Memory B cell (primary cell): ENCODE results near the gene HTD2.
"Not testable (repeated sequence)": the region's sequence is repeated elsewhere in the genome, so short reads cannot be mapped to it uniquely, and the experiment has no call there.

ENCODE experiments used
- ATAC-seq: fragments of 150-1000 bp; cut with Tn5 transposase; 2 replicates; pipeline ENCODE4 v1.10.0; 2021; ENCODE audit warnings: low read depth, mild to moderate bottlenecking, moderate library complexity
- DNase-seq, 2 donors: peaks; one replicate each; pipeline ENCODE4 v3.0.0; 2022; ENCODE audit warnings: low spot score in 2 of 2
- H3K27ac Mint-ChIP-seq: one replicate; pipeline ENCODE4 v1.8.0; 2022; ENCODE audit warnings: mild to moderate bottlenecking, moderate library complexity, mixed read lengths
- H3K27me3 Mint-ChIP-seq: one replicate; pipeline ENCODE4 v1.8.0; 2022; ENCODE audit warnings: mixed read lengths
- H3K36me3 Mint-ChIP-seq: one replicate; pipeline ENCODE4 v1.8.0; 2022; ENCODE audit warnings: mild to moderate bottlenecking, mixed read lengths
- H3K4me1 Mint-ChIP-seq: one replicate; pipeline ENCODE4 v1.8.0; 2022; ENCODE audit warnings: mixed read lengths
- H3K4me3 Mint-ChIP-seq: one replicate; pipeline ENCODE4 v1.8.0; 2022; ENCODE audit warnings: mild to moderate bottlenecking, moderate library complexity, mixed read lengths
- H3K9me3 Mint-ChIP-seq: one replicate; pipeline ENCODE4 v1.8.0; 2022; ENCODE audit warnings: mixed read lengths

The HTD2 gene

DNA sequence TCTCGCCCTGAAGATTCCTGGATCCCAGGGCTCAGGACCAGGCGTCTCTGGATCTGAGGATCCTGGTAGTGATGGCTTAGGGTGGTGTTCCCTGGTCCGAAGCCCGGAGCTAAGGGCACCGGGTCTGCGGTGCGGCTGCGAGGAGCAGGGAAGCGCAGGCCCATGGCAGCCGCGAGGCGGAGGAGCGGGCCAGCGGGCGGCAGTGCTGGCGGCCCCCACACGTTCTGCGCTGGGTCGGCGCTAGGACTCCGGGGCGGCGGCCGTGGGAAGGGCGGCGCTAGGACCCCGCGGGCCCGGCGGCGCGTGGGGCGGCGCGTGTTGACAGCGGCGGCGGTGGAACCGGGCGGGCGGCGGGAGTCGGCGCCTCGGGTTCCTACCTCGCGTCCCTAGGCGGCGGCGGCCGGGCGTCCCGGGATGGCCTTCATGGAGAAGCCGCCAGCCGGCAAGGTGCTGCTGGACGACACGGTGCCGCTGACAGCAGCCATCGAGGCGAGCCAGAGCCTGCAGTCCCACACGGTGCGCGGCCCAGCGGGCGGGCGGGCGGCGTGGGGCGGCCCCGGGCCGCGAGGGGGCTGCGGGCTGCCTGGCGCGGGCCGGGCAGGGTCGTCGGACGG, 26.4 kb downstream of the HTD2 start, which contains the start of gene PXK:
Gene PXK (plus strand): TSS at position 318 of the 614 bp plus-strand sequence. CDS start 97 bp downstream, at position 415.
- DNase-seq: peak; percentile 80 to 86
- ATAC-seq: peak; percentile 86
- no peaks in the 10 kb centered on the region for H3K27me3 Mint-ChIP-seq
- peaks cover 23% of the 10 kb centered on the region for H3K4me1 Mint-ChIP-seq
- H3K9me3 Mint-ChIP-seq: no peaks in the 10 kb centered on the region
- peak within 1 kb of the TSS; percentile 100 for H3K4me3 Mint-ChIP-seq
- H3K27ac Mint-ChIP-seq: peak within 1 kb of the TSS; percentile 96
- peaks cover 5% of the 10 kb centered on the region for H3K36me3 Mint-ChIP-seq

DNA sequence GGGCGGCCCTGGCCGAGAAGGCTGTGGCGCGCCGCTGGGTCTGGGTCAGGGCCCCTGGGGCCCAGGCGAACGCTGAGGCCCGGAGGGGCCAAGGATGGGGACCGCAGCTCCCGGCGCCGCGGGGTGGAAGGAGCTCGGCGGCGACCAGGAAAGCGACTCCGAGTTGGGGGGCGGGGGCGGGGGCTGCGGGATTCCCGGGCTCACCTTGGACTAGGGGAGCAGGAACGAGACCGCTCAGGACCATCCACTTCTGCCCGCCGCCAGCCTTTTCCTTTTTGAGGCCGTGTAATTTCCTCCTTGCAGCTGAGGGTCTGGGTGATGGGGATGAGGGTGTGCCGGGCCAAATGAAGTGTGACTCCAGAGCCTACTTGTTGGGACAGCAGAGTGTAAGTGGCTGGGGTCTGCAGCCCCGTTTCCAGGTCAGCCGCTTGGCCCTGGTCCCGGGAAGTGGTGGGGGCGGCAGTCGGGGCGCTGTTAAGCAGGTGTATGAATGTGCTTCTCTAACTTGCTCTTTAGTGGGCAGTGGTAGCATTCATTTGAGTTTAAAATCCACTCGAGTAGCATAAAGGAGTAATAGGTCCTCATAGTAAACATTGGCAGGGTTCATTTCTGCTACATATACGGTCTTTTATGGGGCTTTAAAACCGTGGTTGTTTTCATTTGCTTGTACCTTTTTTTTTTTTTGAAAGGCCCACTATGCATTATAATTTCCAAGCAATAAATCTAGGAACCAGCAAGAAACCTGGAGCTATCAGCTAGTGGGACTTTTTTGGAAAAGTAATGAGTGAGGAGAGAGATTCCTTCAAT, 27.1 kb downstream of the HTD2 start:
- H3K4me3 Mint-ChIP-seq: peak overlapping the region; percentile 100
- peaks cover 5% of the 10 kb centered on the region for H3K36me3 Mint-ChIP-seq
- ATAC-seq (peak; percentile 68), DNase-seq (peak; percentile 36 to 48)
- peaks cover 23% of the 10 kb centered on the region for H3K4me1 Mint-ChIP-seq
- H3K9me3 Mint-ChIP-seq: no peaks in the 10 kb centered on the region
- peak overlapping the region; percentile 96 for H3K27ac Mint-ChIP-seq
- H3K27me3 Mint-ChIP-seq: no peaks in the 10 kb centered on the region

DNA sequence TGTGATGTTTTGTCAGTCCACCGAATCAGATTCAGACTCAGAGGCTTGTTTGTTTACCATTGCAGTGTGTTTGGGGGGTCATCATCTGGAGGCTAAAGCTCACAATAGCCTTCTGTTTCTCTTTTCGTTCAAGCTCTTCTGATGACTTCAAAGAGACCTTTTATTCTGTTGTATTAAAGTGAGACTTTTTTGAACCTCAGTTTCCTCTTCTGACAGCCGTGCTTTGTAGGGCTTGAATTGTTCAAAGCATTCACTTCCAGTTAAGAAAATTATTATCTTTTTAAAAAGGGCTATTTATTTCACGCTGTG, 27.6 kb downstream of the HTD2 start:
- Mint-ChIP-seq H3K36me3 (peaks cover 6% of the 10 kb centered on the region), H3K9me3 (no peaks in the 10 kb centered on the region), H3K27ac (peak overlapping the region; percentile 96), H3K4me3 (peak overlapping the region; percentile 100), H3K27me3 (no peaks in the 10 kb centered on the region), H3K4me1 (peaks cover 28% of the 10 kb centered on the region)
- no peak for ATAC-seq
- DNase-seq: no peak

DNA sequence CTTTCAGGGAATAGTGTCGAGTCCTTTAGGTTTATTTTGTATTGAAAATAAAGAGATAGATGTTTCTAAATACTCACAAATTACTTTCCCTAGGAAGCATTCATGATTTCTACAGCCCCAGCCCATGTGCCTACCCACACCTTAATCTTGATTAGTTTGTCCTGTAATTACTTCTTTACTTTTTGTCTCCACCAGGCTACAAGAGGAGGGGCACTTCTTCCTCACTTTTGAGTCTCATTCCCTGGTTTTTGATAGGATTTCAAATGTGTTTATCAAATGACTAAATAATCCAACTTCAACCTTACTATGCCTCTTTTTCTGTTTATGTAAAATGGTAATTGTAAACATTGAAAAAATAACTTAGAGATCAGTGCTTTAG, 28.2 kb downstream of the HTD2 start:
- Mint-ChIP-seq H3K9me3 (no peaks in the 10 kb centered on the region), H3K27ac (peak overlapping the region; percentile 96), H3K4me1 (peaks cover 32% of the 10 kb centered on the region), H3K36me3 (peaks cover 8% of the 10 kb centered on the region), H3K27me3 (no peaks in the 10 kb centered on the region), H3K4me3 (peak overlapping the region; percentile 100)
- DNase-seq: no peak
- no peak for ATAC-seq

DNA sequence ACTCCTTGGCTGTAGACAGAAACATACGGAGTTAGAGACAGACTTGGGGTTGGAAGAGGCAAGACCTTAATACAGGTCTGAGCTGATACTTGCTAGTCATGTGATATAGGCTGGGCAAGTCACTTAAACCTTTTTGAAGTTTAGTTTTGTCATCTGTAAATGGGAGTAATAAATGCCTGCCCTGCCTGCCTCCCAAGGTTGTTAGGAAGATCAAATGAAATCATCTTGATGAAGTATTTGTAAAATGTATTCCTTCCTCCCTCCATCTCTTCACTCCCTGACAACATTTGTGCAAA, 29.3 kb downstream of the HTD2 start:
- Mint-ChIP-seq H3K27me3 (no peaks in the 10 kb centered on the region), H3K4me1 (peaks cover 32% of the 10 kb centered on the region)
- no peak for DNase-seq

DNA sequence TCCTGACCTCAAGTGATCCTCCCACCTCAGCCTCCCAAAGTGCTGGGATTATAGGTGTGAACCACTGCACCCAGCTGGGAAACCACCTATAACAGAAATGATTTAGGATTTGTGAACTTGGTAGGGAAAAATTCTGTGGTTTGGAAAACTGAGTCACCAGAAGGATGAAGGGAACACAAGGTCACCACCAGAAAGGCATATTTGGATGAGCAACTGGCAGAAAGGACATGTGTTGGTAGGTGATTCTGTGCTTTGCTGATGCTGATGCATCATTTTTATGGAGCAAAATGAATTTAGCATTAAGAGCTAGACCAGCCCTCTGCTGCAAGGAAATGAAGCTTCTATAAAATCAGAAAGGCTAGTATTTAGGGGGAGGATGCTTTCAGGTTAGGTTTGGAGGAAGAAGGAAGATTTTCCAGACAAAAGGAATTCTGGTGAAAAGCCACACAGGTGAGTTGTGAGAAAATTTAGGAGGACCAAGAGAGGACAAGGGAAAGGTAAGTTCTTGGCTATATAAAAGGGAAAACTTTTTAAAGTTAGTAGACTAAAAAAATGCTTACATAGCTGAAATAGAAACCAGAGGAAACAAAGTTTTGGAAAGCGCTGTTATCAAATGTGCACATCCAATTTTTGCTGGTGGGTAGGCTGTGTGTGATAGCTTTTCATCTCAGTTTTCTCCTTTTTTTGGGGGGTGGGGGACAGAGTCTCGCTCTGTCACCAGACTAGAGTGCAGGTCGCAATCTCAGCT, 30.0 kb downstream of the HTD2 start:
- H3K27ac Mint-ChIP-seq: peak overlapping the region; percentile 96
- H3K9me3 Mint-ChIP-seq: no peaks in the 10 kb centered on the region
- H3K27me3 Mint-ChIP-seq: no peaks in the 10 kb centered on the region
- peaks cover 14% of the 10 kb centered on the region for H3K36me3 Mint-ChIP-seq
- peak overlapping the region; percentile 6 for H3K4me3 Mint-ChIP-seq
- ATAC-seq (no peak), DNase-seq (no peak)
- peaks cover 38% of the 10 kb centered on the region for H3K4me1 Mint-ChIP-seq

More for the DNA sequence above, 29.3 kb downstream of the HTD2 start:
- ATAC-seq: no peak
- Mint-ChIP-seq H3K4me3 (peak overlapping the region; percentile 100), H3K9me3 (no peaks in the 10 kb centered on the region), H3K36me3 (peaks cover 8% of the 10 kb centered on the region), H3K27ac (peak overlapping the region; percentile 96)

DNA sequence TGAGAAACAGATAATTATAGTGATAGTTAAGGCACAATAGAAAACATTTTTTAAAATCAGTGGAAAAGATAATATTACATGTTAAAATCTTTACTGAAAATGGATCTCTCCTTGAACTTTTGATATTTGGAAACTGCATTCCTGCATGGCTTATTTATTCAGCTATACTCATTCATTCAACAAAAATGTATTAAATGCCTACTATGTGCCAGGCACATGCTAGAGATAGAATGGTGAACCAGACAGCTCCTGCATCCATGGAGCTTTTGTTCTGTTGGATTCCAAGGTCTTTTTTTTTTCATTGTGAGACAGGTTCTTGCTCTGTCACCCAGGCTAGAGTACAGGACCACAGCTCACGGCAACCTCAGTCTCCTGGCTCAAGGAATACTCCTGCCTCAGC, 30.9 kb downstream of the HTD2 start:
- H3K4me3 Mint-ChIP-seq: no peak overlapping the region
- no peaks in the 10 kb centered on the region for H3K9me3 Mint-ChIP-seq
- H3K36me3 Mint-ChIP-seq: peaks cover 14% of the 10 kb centered on the region
- ATAC-seq (no peak), DNase-seq (no peak)
- H3K27me3 Mint-ChIP-seq: no peaks in the 10 kb centered on the region
- peak overlapping the region; percentile 96 for H3K27ac Mint-ChIP-seq
- H3K4me1 Mint-ChIP-seq: peaks cover 34% of the 10 kb centered on the region

DNA sequence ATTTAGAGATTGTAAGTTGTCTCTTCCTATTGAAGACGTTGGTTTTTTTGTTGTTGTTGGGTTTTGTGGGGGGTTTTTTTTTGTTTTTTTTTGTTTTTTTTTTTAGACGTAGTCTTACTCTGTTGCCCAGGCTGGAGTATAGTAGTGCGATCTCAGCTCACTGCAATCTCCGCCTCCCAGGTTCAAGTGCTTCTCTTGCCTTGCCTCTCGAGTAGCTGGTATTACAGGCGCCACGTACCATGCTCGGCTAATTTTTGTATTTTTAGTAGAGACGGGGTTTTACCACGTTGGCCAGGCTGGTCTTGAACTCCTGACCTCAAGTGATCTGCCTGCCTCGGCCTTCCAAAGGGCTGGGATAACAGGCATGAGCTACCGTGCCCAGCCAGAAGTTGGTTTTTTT, 32.8 kb downstream of the HTD2 start:
- peaks cover 17% of the 10 kb centered on the region for H3K36me3 Mint-ChIP-seq
- peak; percentile 13 for ATAC-seq
- DNase-seq, H3K27me3 Mint-ChIP-seq, H3K9me3 Mint-ChIP-seq: not testable (repeated sequence)
- peak overlapping the region; percentile 81 for H3K27ac Mint-ChIP-seq
- H3K4me1 Mint-ChIP-seq: peaks cover 46% of the 10 kb centered on the region
- peak overlapping the region; percentile 51 for H3K4me3 Mint-ChIP-seq

DNA sequence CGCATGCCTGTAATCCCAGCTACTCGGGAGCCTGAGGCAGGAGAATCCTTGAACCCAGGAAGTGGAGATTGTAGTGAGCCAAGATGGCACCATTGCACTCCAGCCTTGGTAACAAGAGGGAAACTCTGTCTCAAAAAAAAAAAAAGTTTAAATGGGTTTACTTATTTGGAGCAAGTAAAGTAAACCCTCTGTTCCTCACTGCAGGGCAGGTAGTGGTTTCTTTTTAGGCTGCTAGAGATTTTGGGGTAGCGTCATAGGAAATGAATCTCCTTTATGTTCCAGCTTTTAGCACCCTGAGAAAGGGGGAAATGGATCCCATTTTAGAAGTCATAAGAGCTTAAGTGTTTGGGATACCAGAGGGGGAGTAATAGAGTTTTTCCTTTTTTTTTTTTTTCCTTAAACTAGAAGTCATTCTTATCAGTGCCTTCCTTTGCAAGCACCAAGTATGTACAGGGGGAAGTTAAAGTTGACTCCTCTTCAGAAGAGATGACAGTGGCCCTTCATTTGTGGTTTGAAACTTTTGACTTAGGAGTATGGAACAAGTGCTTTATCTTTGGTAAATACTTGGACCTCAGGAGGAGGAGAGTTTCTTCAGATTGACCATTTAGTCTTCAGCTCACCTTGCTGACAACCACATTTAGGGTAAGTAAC, 34.4 kb downstream of the HTD2 start:
- peak overlapping the region; percentile 54 for H3K4me3 Mint-ChIP-seq
- no peaks in the 10 kb centered on the region for H3K27me3 Mint-ChIP-seq
- DNase-seq: no peak
- no peaks in the 10 kb centered on the region for H3K9me3 Mint-ChIP-seq
- peaks cover 39% of the 10 kb centered on the region for H3K4me1 Mint-ChIP-seq
- H3K27ac Mint-ChIP-seq: peak overlapping the region; percentile 72
- peaks cover 17% of the 10 kb centered on the region for H3K36me3 Mint-ChIP-seq
- ATAC-seq: peak; percentile 54

DNA sequence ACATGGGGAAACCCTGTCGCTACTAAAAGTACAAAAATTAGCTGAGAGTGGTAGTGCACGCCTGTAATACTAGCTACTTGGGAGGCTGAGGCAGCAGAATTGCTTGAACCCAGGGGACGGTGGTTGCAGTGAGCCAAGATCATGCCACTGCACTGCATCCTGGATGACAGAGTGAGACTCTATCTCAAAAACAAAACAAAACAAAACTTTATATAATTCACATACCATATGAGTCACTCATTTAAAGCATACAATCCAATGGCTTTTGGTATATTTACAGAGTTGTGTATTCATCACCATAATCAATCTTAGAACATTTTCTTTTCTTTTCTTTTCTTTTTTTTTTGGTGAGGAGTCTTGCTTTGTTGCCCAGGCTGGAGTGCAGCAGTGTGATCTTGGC, 35.1 kb downstream of the HTD2 start:
- ATAC-seq (no peak), DNase-seq (no peak)
- peaks cover 40% of the 10 kb centered on the region for H3K4me1 Mint-ChIP-seq
- H3K27me3 Mint-ChIP-seq: no peaks in the 10 kb centered on the region
- H3K4me3 Mint-ChIP-seq: peak overlapping the region; percentile 54
- peaks cover 15% of the 10 kb centered on the region for H3K36me3 Mint-ChIP-seq
- H3K27ac Mint-ChIP-seq: peak overlapping the region; percentile 72
- H3K9me3 Mint-ChIP-seq: no peaks in the 10 kb centered on the region

DNA sequence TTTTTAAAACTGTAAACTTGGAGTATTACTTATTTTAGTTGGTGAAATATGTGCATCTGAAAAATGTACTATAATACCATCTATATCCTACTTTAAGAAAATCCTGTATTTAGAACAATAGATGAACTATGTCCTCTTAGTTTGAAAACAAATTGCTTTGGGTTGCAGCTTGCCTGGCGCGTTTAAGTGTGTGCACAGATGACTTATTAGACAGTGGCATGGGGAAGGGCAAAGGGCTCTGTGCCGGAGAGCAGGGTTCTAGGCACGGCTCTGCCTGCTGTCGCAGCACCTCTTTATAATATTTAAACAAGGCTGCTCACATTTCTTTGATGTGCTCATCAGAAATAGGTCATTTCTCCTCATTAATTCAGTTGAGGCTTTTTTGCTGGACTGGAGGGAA, 36.4 kb downstream of the HTD2 start:
- no peak for ATAC-seq
- H3K4me1 Mint-ChIP-seq: peaks cover 44% of the 10 kb centered on the region
- H3K9me3 Mint-ChIP-seq: no peaks in the 10 kb centered on the region
- DNase-seq: no peak
- peak overlapping the region; percentile 70 for H3K27ac Mint-ChIP-seq
- no peaks in the 10 kb centered on the region for H3K27me3 Mint-ChIP-seq
- H3K4me3 Mint-ChIP-seq: no peak overlapping the region
- peaks cover 16% of the 10 kb centered on the region for H3K36me3 Mint-ChIP-seq

DNA sequence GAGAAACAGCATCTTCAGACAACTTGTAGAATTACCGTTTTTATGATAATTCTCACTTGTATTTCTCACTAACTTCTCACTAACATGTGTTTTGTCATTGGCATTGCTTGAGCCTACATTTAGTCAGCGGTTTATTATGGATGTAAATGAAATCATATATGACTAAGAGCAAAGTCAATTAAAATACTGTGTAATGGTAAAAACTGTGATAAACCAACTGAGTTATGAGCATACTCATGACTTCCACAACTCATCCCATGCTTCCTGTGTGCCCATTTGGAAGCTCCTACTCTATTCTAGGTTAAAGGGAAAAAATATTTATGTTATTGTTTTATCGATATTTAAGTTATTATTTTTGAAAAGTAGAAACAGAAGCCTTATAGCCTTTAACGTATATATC, 39.1 kb downstream of the HTD2 start:
- no peaks in the 10 kb centered on the region for H3K27me3 Mint-ChIP-seq
- peak overlapping the region; percentile 22 for H3K27ac Mint-ChIP-seq
- no peaks in the 10 kb centered on the region for H3K9me3 Mint-ChIP-seq
- H3K4me3 Mint-ChIP-seq: no peak overlapping the region
- DNase-seq: no peak
- H3K36me3 Mint-ChIP-seq: peaks cover 13% of the 10 kb centered on the region
- peaks cover 53% of the 10 kb centered on the region for H3K4me1 Mint-ChIP-seq
- ATAC-seq: no peak

DNA sequence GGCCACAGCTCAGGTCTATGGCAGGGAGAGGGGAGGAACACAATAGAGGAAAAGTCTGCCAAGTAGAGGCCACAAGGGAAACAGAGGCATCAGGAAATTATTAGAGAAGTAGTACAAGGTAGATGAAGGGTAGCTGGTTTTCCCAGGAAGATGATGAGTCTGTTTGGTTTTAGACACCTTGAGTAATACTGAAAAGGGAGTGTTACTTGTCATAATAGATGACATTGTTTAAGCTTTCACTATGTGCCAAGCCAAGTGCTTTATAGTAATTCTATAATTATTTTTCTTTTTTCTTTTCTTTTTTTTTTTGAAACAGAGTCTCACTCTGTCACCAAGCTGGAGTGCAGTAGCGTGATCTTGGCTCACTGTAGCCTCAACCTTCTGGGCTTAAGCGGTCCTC, 40.0 kb downstream of the HTD2 start:
- peaks cover 7% of the 10 kb centered on the region for H3K36me3 Mint-ChIP-seq
- H3K27me3 Mint-ChIP-seq: no peaks in the 10 kb centered on the region
- H3K4me3 Mint-ChIP-seq: peak overlapping the region; percentile 4
- DNase-seq: no peak
- H3K27ac Mint-ChIP-seq: peak overlapping the region; percentile 22
- no peak for ATAC-seq
- no peaks in the 10 kb centered on the region for H3K9me3 Mint-ChIP-seq
- H3K4me1 Mint-ChIP-seq: peaks cover 55% of the 10 kb centered on the region

DNA sequence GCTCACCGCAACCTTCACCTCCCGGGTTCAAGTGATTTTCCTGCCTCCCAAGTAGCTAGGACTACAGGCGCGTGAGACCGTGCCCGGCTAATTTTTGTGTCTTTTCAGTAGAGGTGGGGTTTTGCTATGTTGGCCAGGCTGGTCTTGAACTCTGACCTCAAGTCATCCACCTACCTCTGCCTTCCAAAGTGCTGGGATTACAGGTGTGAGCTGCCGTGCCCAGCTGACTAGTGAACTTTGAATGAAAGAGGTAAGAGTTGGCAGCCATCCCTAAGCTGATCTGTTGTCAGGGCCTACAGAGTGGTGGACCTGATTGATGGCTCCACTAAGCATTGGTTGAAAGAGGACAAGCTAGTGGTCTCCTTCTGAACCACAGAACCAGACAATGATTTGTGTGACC, 41.7 kb downstream of the HTD2 start:
- Mint-ChIP-seq H3K4me1 (peaks cover 62% of the 10 kb centered on the region), H3K27ac (peak overlapping the region; percentile 72), H3K36me3 (peaks cover 9% of the 10 kb centered on the region), H3K27me3 (no peaks in the 10 kb centered on the region), H3K9me3 (no peaks in the 10 kb centered on the region), H3K4me3 (peak overlapping the region; percentile 29)
- ATAC-seq (no peak), DNase-seq (no peak)
